NOMO-1 treated with DMSO at 0.1 percent for 48 hours (cell line): Measurements from ENCODE around the gene TMEM125.

Experiments used
- DNase-seq: peaks from one replicate; lab custom pipeline; 2025; ENCODE audit not compliant: unreplicated experiment; lab: John Stamatoyannopoulos, UW

Gene TMEM125

GRCh38 chr1:43309405-43310025 lies 39.7 kb downstream of the TMEM125 start:
- DNase-seq, result no peak

DNA sequence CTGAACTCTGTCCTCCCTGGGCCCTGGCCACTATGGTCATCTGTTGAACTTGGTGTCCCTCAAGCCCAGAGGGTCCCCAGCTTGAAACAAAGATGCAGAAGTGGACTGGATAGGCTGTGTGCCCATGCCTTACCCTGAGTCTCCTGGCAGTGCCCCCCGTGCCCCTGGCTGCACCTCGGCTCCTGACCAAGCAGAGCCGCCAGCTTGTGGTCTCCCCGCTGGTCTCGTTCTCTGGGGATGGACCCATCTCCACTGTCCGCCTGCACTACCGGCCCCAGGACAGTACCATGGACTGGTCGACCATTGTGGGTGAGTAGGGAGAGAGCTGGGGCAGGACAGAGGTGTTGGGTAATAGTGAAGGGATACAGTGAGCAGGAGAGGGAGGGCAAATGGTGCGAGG lies 41.7 kb downstream of the TMEM125 start:
- no peak for DNase-seq

DNA sequence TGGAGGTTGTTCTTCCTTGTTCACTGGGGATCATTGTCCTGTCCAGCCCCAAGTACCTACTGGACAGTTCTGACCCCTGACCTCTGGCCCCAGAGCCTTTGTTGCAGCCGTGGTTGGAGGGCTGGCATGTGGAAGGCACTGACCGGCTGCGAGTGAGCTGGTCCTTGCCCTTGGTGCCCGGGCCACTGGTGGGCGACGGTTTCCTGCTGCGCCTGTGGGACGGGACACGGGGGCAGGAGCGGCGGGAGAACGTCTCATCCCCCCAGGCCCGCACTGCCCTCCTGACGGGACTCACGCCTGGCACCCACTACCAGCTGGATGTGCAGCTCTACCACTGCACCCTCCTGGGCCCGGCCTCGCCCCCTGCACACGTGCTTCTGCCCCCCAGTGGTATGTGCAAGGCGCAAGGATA lies 42.4 kb downstream of the TMEM125 start:
- DNase-seq, result no peak

GRCh38 chr1:43312663-43313515 lies 43.1 kb downstream of the TMEM125 start:
- no peak for DNase-seq

GRCh38 chr1:43313771-43314170 lies 44.0 kb downstream of the TMEM125 start:
- DNase-seq, result no peak

DNA sequence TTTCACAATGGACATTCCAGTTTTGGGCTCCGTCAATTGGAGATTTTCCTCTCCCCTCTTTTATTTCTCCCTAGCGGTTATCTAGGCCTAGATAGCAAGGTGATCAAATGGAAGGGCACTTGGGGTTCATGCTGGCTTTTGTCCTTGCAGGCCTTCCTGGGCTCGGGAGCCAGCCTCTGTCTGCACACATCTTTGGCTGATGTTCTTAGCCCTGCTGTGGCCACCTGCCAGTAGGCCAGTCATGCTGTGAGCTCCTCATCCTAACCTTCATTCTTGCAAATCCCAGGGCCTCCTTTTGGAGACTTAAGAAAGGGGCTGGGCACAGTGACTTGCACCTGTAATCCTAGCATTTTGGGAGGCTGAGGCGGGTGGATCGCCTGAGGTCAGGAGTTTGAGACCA lies 44.5 kb downstream of the TMEM125 start:
- DNase-seq, result no peak

DNA sequence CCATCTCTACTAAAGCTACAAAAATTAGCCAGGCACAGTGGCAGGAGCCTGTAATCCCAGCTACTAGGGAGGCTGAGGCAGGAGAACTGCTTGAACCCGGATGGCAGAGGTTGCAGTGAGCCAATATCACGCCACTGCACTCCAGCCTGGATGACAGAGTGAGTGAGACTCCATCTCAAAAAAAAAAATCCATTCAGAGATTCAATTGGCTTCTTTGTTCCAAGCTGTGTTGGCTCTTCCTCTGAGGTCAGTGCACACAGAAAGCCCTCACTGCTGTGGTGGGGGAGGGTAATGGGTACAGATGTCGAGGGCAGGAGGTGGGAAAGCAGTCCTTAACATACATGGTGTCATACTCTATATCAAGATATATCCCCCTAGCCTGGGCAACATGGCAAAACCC lies 45.7 kb downstream of the TMEM125 start:
- DNase-seq, result no peak

DNA sequence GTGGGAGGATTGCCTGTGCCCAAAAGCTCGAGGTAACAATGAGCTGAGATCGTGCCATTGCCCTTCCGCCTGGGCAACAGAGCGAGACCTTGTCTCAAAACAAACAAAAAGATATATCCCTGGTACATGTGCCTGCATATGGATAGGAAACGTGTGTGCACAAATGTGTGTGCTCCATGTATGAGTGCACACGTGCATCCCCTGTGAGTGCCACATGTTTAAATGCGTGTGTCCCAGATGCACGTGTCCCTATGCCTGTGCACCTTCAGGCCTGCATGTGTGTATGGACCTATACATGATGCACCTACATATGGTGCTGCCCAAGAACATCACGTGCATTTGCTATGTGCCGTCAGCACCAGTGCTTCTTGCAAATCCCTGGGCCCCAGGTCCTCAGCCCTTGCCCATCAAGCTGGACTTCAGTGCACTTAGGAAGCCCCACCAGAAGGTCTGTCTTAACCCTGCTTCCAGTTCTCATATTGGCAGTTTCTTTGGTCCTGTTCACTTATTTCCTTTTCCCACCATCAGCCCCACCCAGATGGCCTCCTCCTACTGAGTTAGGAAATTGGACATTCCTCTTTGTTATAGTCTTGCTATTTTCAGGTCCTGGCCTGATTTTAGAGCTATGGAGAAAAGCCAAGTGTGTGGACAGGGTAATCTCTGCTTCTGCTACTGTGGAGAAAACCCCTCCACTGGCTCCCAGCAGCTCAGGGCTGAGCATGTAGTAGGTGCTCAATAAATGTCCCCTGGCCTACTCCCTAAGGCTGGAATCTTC lies 46.4 kb downstream of the TMEM125 start:
- DNase-seq, result no peak

GRCh38 chr1:43316738-43317520 lies 47.1 kb downstream of the TMEM125 start:
- DNase-seq, result no peak

- no peak for DNase-seq
Observed at GRCh38 chr1:43317817-43318471, 48.2 kb downstream of the TMEM125 start.

DNA sequence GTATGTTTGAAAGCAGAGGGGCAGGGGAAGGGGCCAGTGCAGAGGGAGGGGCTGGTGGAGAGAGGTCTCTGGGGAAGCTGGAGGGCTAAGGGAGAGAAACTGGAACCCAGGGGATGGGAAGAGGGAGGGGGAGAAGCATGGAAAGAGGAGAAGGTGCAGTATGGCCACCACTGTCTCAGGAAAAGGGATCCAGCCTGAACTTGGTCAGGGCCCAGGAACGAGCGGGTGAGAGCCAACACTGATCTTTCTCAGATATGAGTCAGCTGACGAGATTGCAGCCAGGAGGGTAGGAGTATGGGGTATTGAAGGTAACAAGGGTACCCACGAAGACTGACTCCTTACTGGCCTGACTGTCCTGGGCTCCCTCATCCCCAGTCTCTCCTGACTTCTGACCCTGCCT lies 49.0 kb downstream of the TMEM125 start:
- DNase-seq, result no peak

DNA sequence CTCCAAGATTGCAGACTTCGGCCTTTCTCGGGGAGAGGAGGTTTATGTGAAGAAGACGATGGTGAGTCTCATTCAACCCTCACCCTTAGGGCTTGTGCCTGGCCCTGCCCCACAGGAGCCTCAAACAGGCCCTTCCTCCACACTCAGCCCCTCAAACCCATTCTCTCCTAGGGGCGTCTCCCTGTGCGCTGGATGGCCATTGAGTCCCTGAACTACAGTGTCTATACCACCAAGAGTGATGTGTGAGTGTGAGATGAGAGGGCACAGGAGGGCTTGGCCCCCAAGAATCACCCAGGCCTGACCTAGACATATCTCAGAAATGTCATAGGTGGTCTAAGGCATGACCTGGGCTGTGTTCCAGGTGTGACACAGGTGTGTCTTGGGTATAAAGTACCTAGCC lies 49.5 kb downstream of the TMEM125 start:
- no peak for DNase-seq

DNA sequence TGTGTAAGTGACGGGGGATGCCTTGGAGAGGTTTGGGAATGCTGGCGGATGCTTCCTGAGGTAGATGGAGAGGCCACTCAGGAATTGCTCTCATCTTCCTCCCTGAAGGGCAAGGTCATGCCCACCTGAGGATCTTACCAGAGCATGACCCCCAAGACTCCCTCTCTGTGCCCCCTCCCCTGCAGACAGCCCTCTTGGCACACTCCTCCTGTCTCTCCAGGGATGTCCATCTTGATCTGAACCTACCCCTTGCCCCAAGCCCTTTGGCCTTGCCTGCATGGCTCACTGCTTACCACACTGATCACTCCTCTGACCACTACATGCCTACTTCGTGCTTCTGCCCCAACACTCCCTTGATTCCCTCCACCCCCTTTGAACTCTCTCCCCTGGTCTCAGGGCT lies 50.0 kb downstream of the TMEM125 start:
- DNase-seq, result no peak

GRCh38 chr1:43321331-43321891 lies 51.6 kb downstream of the TMEM125 start:
- DNase-seq, result no peak

GRCh38 chr1:43322506-43322905 lies 52.7 kb downstream of the TMEM125 start:
- DNase-seq, result no peak
